HCT116 (cell line): ENCODE data around the gene TGM2. TPM values are rescaled to one million over a fixed set of nuclear protein-coding genes. Genes with fewer than 3 reads are reported as not detected.
A peak's percentile ranks its signal among the peaks of the same experiment; 100 is the strongest.

Experiments used
- ATAC-seq: fragments of 200-7000 bp; cut with Tn5 transposase; 2 replicates; pipeline ENCODE4 v1.9.1; 2020; ENCODE audit warnings: mild to moderate bottlenecking, moderate library complexity
- BruUV-seq: library from RNA; stranded (reverse); fragments of 400-500 nt; replicated peaks from 2 replicates; lab custom pipeline; 2021; lab: Mats Ljungman, UMichigan
- CTCF ChIA-PET: fragments of 300-600 bp; sonication (Branson Sonifier 250); formaldehyde crosslinking; loops from one replicate; lab custom pipeline; 2021; ENCODE audit warnings: antibody characterized with exemption; lab: Charles Lee
- POLR2A ChIA-PET: fragments of 300-600, 350-600 bp; sonication (Branson Sonifier 250); formaldehyde crosslinking; loops from one replicate; lab custom pipeline; 2021; ENCODE audit warnings: antibody characterized with exemption; lab: Charles Lee
- RAD21 ChIA-PET, 2 experiments: fragments of 300-600 bp; sonication (Branson Sonifier 250); formaldehyde crosslinking; loops; one replicate each; lab custom pipeline; 2023; ENCODE audit warnings: low total read pairs in 2 of 2; ENCODE audit not compliant: uncharacterized antibody in 2 of 2, unreplicated experiment in 2 of 2, low non-redundant PET in 1 of 2; lab: Charles Lee
- DNase-seq: peaks from one replicate; pipeline ENCODE4 v3.0.0-alpha.2; 2010; ENCODE audit warnings: low read depth, low spot score
- H2AFZ ChIP-seq: fragments of 200-600 bp; shearing (Covaris generic), sonication (generic); 2 replicates; pipeline ENCODE4 v1.6.1; 2017; ENCODE audit warnings: low read depth, mixed run types, mixed read lengths, antibody characterized with exemption, low read length; ENCODE audit not compliant: poor library complexity, severe bottlenecking
- H3K27ac ChIP-seq: 2 replicates; pipeline ENCODE4 v1.5.1; 2012; ENCODE audit warnings: low read depth, low read length
- H3K27me3 ChIP-seq: fragments of 200-600 bp; sonication (generic); 2 replicates; pipeline ENCODE4 v1.6.1; 2016; ENCODE audit warnings: mixed run types, low read length, mixed read lengths; ENCODE audit not compliant: insufficient read depth
- H3K36me3 ChIP-seq, 2 experiments: fragments of 200-500 bp in 1 of 2; fragments of 200-600 bp in 1 of 2; sonication (Bioruptor generic) in 1 of 2; sonication (generic) in 1 of 2; 2 replicates each; pipeline versions ENCODE4 v1.5.1 to v1.6.1; 2014 to 2016; ENCODE audit warnings: low read length in 2 of 2, inconsistent platforms in 1 of 2, mixed read lengths in 1 of 2, mixed run types in 1 of 2; ENCODE audit not compliant: insufficient read depth in 2 of 2, control insufficient read depth in 1 of 2
- H3K4me1 ChIP-seq, 2 experiments: fragments of 200-600 bp in 1 of 2; sonication (generic) in 1 of 2; 2 replicates each; pipeline versions ENCODE4 v1.5.1 to v1.6.1; 2012 to 2017; ENCODE audit warnings: low read length in 2 of 2, inconsistent platforms in 1 of 2, mild to moderate bottlenecking in 1 of 2, mixed read lengths in 1 of 2, mixed run types in 1 of 2, moderate library complexity in 1 of 2; ENCODE audit not compliant: insufficient read depth in 2 of 2, control insufficient read depth in 1 of 2
- H3K4me2 ChIP-seq: fragments of 200-600 bp; sonication (generic); 2 replicates; pipeline ENCODE4 v1.6.1; 2017; ENCODE audit warnings: mixed run types, low read length, mixed read lengths
- H3K4me3 ChIP-seq, 2 experiments: fragments of 200-600 bp in 1 of 2; sonication (generic) in 1 of 2; replicated peaks in 1 of 2; 2 replicates each; pipeline ENCODE4 v1.5.1; 2011 to 2016; ENCODE audit warnings: low read length in 2 of 2, control low read depth in 1 of 2, low read depth in 1 of 2, mild to moderate bottlenecking in 1 of 2, mixed read lengths in 1 of 2, mixed run types in 1 of 2
- H3K79me2 ChIP-seq: fragments of 200-600 bp; sonication (generic); 2 replicates; pipeline ENCODE4 v1.6.1; 2017; ENCODE audit warnings: mild to moderate bottlenecking, mixed run types, low read length, moderate library complexity, mixed read lengths; ENCODE audit not compliant: insufficient read depth
- H3K9ac ChIP-seq: fragments of 200-600 bp; sonication (generic); 2 replicates; pipeline ENCODE4 v1.6.1; 2016; ENCODE audit warnings: low read length, mixed read lengths
- H3K9me2 ChIP-seq: fragments of 200-600 bp; sonication (generic), shearing (Covaris generic); 2 replicates; pipeline ENCODE4 v1.6.1; 2017; ENCODE audit warnings: mixed run types, mild to moderate bottlenecking, moderate library complexity; ENCODE audit not compliant: insufficient read depth
- H3K9me3 ChIP-seq, 2 experiments: fragments of 200-500 bp in 1 of 2; fragments of 200-600 bp in 1 of 2; sonication (Bioruptor generic) in 1 of 2; sonication (generic) in 1 of 2; 2 replicates each; pipeline ENCODE4 v1.6.1; 2014 to 2017; ENCODE audit warnings: low read length in 2 of 2, mixed read lengths in 2 of 2, inconsistent platforms in 1 of 2, low read depth in 1 of 2, mild to moderate bottlenecking in 1 of 2, mixed run types in 1 of 2, moderate library complexity in 1 of 2; ENCODE audit not compliant: control insufficient read depth in 1 of 2, insufficient read depth in 1 of 2
- H4K20me1 ChIP-seq: fragments of 200-600 bp; sonication (generic), shearing (Covaris generic); 2 replicates; pipeline ENCODE4 v1.6.1; 2017; ENCODE audit warnings: mixed run types, mild to moderate bottlenecking, moderate library complexity; ENCODE audit not compliant: insufficient read depth
- ATF3 ChIP-seq: IDR thresholded peaks from 2 replicates; pipeline ENCODE4 v1.6.1; 2012
- CBX3 ChIP-seq: IDR thresholded peaks from 2 replicates; pipeline ENCODE4 v1.6.1; 2012; ENCODE audit warnings: low read depth
- CEBPB ChIP-seq: IDR thresholded peaks from 2 replicates; pipeline ENCODE4 v1.6.1; 2012; ENCODE audit warnings: low read depth
- EGR1 ChIP-seq: IDR thresholded peaks from 2 replicates; pipeline ENCODE4 v1.6.1; 2012; ENCODE audit warnings: low read depth
- ELF1 ChIP-seq: IDR thresholded peaks from 2 replicates; pipeline ENCODE4 v1.6.1; 2012; ENCODE audit warnings: low read depth, borderline replicate concordance
- EZH2 ChIP-seq: fragments of 200-600 bp; sonication (generic); IDR thresholded peaks from 2 replicates; pipeline ENCODE4 v1.6.1; 2017; ENCODE audit warnings: antibody characterized with exemption, mixed run types
- EZH2phosphoT487 ChIP-seq: fragments of 200-600 bp; IDR thresholded peaks from 2 replicates; pipeline ENCODE4 v1.6.1; 2018; ENCODE audit warnings: antibody characterized with exemption, borderline replicate concordance
- FOSL1 ChIP-seq: IDR thresholded peaks from 2 replicates; pipeline ENCODE4 v1.6.1; 2012; ENCODE audit warnings: low read depth
- JUND ChIP-seq: IDR thresholded peaks from 2 replicates; pipeline ENCODE4 v1.6.1; 2012
- MAX ChIP-seq: IDR thresholded peaks from 2 replicates; pipeline ENCODE4 v1.6.1; 2012
- RAD21 ChIP-seq: IDR thresholded peaks from 2 replicates; pipeline ENCODE4 v1.6.1; 2012; ENCODE audit warnings: low read depth, mild to moderate bottlenecking
- REST ChIP-seq: IDR thresholded peaks from 2 replicates; pipeline ENCODE4 v1.6.1; 2012; ENCODE audit warnings: low read depth
- SIN3A ChIP-seq: IDR thresholded peaks from 2 replicates; pipeline ENCODE4 v1.6.1; 2012; ENCODE audit warnings: low read depth
- SP1 ChIP-seq: IDR thresholded peaks from 2 replicates; pipeline ENCODE4 v1.6.1; 2012; ENCODE audit warnings: low read depth
- SRF ChIP-seq: IDR thresholded peaks from 2 replicates; pipeline ENCODE4 v1.6.1; 2012; ENCODE audit warnings: low read depth
- TCF7L2 ChIP-seq: IDR thresholded peaks from 2 replicates; pipeline ENCODE4 v1.7.0; 2011; ENCODE audit warnings: borderline replicate concordance, inconsistent platforms; ENCODE audit not compliant: insufficient read depth, insufficient read length; ENCODE audit errors: extremely low read depth
- ZFX ChIP-seq: fragments of 450-650 bp; IDR thresholded peaks from 2 replicates; pipeline ENCODE4 v1.6.1; 2017
- ZNF274 ChIP-seq: fragments of 200-500 bp; sonication (Bioruptor generic); IDR thresholded peaks from 2 replicates; pipeline ENCODE4 v1.6.1; 2014; ENCODE audit warnings: mild to moderate bottlenecking, low read depth, low read length, inconsistent platforms
- intact Hi-C: fragments of 100-400 bp; cut with micrococcal nuclease; formaldehyde crosslinking; loops from 2 replicates; pipeline ENCODE4 v1.10.0; 2022
- total RNA-seq: library from RNA; stranded (reverse); gene quantifications from one replicate; pipeline ENCODE4 v1.2.1, GENCODE V29; 2021; ENCODE audit not compliant: unreplicated experiment

The TGM2 gene
- total RNA-seq, 1 experiment from 2014 or later, result 6.1 TPM

GRCh38 chr20:38181207-38181801 is 16.2 kb upstream of the TGM2 start:
- CTCF ChIA-PET, result interaction anchor here (1.7 kb wide), 1 partner anchor 40 kb away, joined by 5 read pairs; no protein-coding TSS in a partner anchor
- peak overlapping the region; percentile 29 for H3K4me2 ChIP-seq
- TF ChIP-seq SRF, result no peak
- peak; percentile 91 for TF ChIP-seq TCF7L2
- no peak for TF ChIP-seq RAD21
- no peak for TF ChIP-seq MAX
- TF ChIP-seq SP1, result no peak
- no TSS peak for BruUV-seq
- H3K36me3 ChIP-seq, result no peaks in the 10 kb centered on the region
- no peaks in the 10 kb centered on the region for H3K79me2 ChIP-seq
- no peak overlapping the region for H3K4me3 ChIP-seq
- H3K4me1 ChIP-seq, result peaks cover 10 to 41% of the 10 kb centered on the region in 2 experiments
- intact Hi-C loops, result no loop called here
- no peaks in the 10 kb centered on the region for H4K20me1 ChIP-seq
- no peak overlapping the region for H3K9ac ChIP-seq
- RAD21 ChIA-PET, result no interaction called here
- DNase-seq, result no peak
- no peaks in the 10 kb centered on the region for H3K9me2 ChIP-seq
- no peak overlapping the region for H3K27ac ChIP-seq
- H3K27me3 ChIP-seq, result no peaks in the 10 kb centered on the region
- peak; percentile 68 for ATAC-seq
- POLR2A ChIA-PET, result no interaction called here
- H2AFZ ChIP-seq, result no peak overlapping the region
- H3K9me3 ChIP-seq, result no peaks in the 10 kb centered on the region

- Histone ChIP-seq H3K27ac (no peak overlapping the region), H3K4me2 (peak overlapping the region; percentile 29)
- DNase-seq, result no peak
- TF ChIP-seq ZNF274 (no peak), ZFX (no peak), CBX3 (no peak), CEBPB (no peak), ATF3 (no peak), ELF1 (no peak), REST (no peak), JUND (no peak), EGR1 (no peak), MAX (no peak), RAD21 (no peak), SIN3A (no peak), EZH2 (no peak), TCF7L2 (no peak), EZH2phosphoT487 (no peak), FOSL1 (no peak)
Observed at GRCh38 chr20:38180781-38181180, 15.7 kb upstream of the TGM2 start.

More at GRCh38 chr20:38180781-38181180, 15.7 kb upstream of the TGM2 start:
- intact Hi-C loops, result no loop called here
- CTCF ChIA-PET, result interaction anchor here (1.7 kb wide), 1 partner anchor 40 kb away, joined by 5 read pairs; no protein-coding TSS in a partner anchor
- no peaks in the 10 kb centered on the region for H3K9me2 ChIP-seq
- RAD21 ChIA-PET, result no interaction called here
- no peak overlapping the region for H3K4me3 ChIP-seq
- no peaks in the 10 kb centered on the region for H3K9me3 ChIP-seq
- H3K79me2 ChIP-seq, result no peaks in the 10 kb centered on the region
- no peak overlapping the region for H3K9ac ChIP-seq
- no peaks in the 10 kb centered on the region for H3K27me3 ChIP-seq
- H2AFZ ChIP-seq, result no peak overlapping the region
- H3K4me1 ChIP-seq, result peaks cover 10 to 36% of the 10 kb centered on the region in 2 experiments
- no peaks in the 10 kb centered on the region for H3K36me3 ChIP-seq
- peak; percentile 18 for ATAC-seq
- no TSS peak for BruUV-seq
- POLR2A ChIA-PET, result no interaction called here
- H4K20me1 ChIP-seq, result no peaks in the 10 kb centered on the region
